ENCODE data around the gene TSHZ2.

TSHZ2 gene

GRCh38 chr20:53306192-53306805 lies 334.1 kb downstream of the TSHZ2 start:
- no peak overlapping the region for H3K27ac ChIP-seq
- no peak for TF ChIP-seq CTCF (conservative IDR thresholded peaks at IDR 0.05)
- TF ChIP-seq ZFX (IDR thresholded peaks at IDR 0.05) = no peak

- no peak overlapping the region for H3K27ac ChIP-seq
- TF ChIP-seq ZFX (IDR thresholded peaks at IDR 0.05) (no peak), CTCF (conservative IDR thresholded peaks at IDR 0.05) (no peak)
Measured at GRCh38 chr20:53307964-53308597, 335.9 kb downstream of the TSHZ2 start.

GRCh38 chr20:53309515-53309914 lies 337.4 kb downstream of the TSHZ2 start:
- TF ChIP-seq ZFX (IDR thresholded peaks at IDR 0.05) = no peak
- H3K27ac ChIP-seq = no peak overlapping the region

- TF ChIP-seq CTCF (conservative IDR thresholded peaks at IDR 0.05) = no peak
- TF ChIP-seq ZFX (IDR thresholded peaks at IDR 0.05) = no peak
- no peak overlapping the region for H3K27ac ChIP-seq
Measured at GRCh38 chr20:53312957-53313356, 340.8 kb downstream of the TSHZ2 start.

GRCh38 chr20:53316206-53316937 lies 344.2 kb downstream of the TSHZ2 start:
- no peak overlapping the region for H3K27ac ChIP-seq
- TF ChIP-seq ZFX (IDR thresholded peaks at IDR 0.05) = no peak
- no peak for TF ChIP-seq CTCF (conservative IDR thresholded peaks at IDR 0.05)

- no peak for TF ChIP-seq CTCF (conservative IDR thresholded peaks at IDR 0.05)
- no peak for TF ChIP-seq ZFX (IDR thresholded peaks at IDR 0.05)
- no peak overlapping the region for H3K27ac ChIP-seq
Measured at GRCh38 chr20:53319200-53319599, 347.0 kb downstream of the TSHZ2 start.

GRCh38 chr20:53319716-53320115 lies 347.6 kb downstream of the TSHZ2 start:
- H3K27ac ChIP-seq = no peak overlapping the region
- no peak for TF ChIP-seq ZFX (IDR thresholded peaks at IDR 0.05)
- TF ChIP-seq CTCF (conservative IDR thresholded peaks at IDR 0.05) = no peak

Data from C4-2B (cell line).